Nucleus accumbens (tissue), 56 donors: ENCODE results near the gene SURF1.
"Not testable (repeated sequence)": the region's sequence is repeated elsewhere in the genome, so short reads cannot be mapped to it uniquely, and the experiment has no call there.

Source experiments
- DNase-seq, 56 donors: peaks; one replicate each; lab custom pipeline; 2025; lab: John Stamatoyannopoulos, UW

The SURF1 gene

DNA sequence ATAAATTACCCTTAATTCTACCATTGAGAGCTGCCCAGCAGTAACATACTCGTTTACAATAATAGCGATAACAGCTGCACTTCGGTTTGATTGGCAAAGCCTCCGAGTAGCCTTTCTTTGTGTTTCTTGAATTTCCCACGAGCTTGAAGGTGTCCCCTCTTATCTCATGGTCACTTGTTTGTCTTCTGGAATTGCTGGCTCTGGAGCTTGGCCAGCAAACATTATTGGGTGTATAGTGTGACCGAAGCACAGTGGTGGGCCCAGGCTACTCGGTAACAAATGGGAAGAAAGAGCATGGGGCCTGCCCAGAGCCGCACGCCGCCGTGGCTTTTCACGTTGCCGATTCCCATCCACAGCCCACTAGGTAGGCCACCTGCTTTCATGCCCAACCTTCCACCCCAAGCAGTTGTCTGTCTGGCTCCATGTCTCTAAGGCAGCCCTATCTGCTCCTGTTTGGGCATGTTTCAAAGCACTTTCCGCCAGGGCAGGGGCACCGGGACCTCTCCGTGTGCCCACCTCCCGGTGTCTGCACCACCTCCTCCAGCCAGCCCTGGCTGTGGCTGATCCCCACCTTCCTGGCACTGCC lies 28.5 kb upstream of the SURF1 start:
- DNase-seq = no peak

DNA sequence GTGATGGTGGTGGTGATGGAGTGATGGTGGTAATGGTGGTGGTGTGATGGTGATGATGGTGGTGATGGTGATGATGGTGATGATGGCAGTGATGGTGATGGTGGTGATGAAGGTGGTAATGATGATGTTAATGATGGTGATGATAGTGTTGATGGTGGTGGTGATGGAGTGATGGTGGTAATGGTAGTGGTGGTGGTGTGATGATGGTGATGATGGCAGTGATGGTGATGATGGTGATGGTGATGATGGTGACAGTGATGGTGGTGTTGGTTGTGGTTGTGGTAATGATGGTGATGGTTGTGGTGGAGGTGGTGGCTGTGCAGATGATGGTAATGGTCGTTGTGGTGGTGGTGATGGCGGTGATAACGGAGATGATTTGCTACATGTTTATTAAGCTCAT lies 27.2 kb upstream of the SURF1 start:
- DNase-seq = no peak

DNA sequence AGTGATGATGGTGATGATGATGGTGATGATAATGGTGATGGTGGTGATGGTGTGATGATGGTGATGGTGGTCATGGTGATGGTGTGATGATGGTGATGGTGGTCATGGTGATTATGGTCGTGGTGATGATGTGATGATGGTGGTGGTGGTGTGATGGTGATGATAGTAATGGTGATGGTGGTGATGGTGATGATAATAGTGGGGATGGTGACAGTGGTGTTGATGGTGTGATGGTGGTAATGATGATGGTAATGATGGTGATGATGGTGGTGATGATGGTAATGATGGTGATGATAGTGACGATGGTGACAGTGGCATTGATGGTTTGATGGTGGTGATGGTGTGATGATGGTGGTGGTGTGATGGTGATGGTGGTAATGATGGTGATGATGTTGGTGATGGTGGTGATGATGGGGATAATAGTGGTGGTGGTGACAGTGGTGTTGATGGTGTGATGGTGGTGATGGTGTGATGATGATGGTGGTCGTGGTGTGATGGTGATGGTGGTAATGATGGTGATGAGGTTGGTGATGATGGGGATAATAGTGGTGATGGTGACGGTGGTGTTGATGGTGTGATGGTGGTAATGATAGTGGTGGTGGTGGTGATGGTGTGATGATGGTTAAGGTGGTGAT lies 26.3 kb upstream of the SURF1 start:
- no peak for DNase-seq

DNA sequence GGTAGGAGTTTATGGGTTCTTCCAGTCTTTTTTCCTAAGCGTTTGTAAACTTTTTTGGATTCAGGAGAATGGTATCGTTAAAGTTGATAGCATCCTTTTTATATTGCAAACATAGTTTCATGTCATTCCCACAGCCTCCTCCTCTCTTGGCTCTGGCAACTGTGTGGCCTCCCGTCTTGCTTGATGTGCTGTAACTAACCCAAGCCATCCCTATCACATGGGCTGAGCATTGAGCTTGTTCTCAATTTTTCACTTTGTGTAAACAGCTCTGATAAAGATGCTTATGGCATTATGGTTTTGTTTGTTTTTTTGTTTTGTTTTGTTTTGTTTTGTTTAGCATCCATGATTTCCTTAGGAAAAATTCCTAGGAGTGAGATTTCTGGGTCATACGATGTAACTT lies 24.4 kb upstream of the SURF1 start:
- DNase-seq = no peak

DNA sequence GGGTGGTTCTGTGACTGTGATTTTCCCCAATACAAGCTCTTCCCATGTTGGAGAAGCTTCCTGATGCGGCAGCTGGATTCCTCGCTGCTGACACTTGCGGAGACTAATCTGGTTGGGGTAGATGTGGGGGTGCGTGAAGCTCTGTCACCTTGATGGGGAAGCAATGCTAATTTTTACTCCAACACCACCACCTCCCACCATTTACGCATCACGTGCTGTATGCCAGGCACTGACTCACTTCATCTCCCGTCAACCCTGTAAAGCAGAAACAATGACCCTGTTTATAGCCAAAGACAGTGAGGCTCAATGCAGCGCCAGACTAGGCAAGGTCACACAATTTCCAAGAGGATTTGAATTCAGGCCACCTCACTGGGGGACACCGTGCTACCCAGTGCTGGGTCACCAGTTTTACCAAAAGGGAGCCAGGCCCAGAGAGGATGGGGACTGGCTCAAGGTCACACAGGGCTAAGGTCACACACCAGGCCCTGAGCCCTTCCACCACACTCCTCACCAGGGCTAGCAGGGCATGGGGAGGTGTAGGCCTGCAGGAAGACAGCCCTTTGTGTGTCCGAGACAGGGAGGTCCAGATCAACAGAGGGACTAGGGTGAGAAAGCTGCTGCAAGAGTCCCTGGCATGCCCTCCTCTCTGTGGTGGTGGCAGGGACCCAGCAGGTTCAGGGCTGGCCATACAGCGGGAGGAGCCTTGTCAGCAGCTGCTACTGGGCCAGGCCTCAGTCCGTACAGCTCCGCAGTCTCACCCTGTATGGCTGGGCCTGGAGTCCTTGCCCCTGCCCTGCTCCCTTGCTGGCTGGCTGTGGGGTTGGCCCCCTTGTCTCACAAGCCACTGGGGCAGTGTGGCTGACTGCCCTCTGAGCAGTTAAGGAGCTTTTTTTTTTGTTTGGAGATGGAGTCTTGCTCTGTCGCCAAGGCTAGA lies 23.1 kb upstream of the SURF1 start:
- DNase-seq = peak in 49 of 56 donors; percentile 9 to 83 (median 48)

DNA sequence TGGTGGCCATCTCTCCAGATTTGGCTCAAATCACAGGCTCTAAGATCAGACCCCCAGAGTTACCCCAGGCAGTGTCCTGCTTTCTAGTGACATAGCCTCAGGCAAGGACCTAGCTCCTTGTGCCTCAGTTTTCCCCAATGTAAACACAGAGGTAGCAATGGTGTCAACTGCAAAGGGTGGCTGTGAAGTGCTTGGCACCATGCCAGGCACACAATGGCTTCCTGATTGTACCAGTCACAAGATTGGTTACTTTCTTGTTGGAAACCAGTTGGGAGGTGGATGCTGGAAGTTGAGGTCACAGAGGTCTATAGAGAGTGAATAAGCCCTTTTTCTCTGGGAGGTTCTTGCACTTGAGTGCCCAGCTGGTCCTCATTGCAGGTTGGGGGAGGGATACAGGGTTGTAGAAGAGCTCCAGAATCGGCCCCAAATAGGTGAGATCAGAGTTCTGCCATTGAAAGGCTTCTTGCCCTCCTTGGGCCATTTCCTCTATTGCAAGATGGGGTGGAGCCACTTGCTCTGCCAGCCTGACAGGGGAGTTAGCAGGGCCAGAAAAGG lies 22.2 kb upstream of the SURF1 start:
- no peak for DNase-seq

DNA sequence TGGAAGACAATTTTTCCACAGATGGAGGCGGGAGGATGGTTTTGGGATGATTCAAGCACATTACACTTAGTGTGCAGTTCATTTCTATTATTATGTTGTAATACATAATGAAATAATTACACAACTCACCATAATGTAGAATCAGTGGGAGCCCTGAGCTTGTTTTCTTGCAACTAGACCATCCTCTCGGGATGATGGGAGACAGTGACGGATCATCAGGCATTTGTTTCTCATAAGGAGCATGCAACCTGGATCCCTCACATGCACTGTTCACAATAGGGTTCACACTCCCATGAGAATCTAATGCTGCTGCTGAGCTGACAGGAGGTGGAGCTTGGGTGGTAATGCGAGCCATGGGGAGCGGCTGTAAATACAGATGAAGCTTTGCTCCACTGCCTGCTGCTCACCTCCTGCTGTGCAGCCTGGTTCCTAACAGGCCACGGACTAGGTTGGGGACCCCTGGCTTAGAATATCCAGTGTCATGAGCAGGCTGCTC lies 21.5 kb upstream of the SURF1 start:
- no peak for DNase-seq

DNA sequence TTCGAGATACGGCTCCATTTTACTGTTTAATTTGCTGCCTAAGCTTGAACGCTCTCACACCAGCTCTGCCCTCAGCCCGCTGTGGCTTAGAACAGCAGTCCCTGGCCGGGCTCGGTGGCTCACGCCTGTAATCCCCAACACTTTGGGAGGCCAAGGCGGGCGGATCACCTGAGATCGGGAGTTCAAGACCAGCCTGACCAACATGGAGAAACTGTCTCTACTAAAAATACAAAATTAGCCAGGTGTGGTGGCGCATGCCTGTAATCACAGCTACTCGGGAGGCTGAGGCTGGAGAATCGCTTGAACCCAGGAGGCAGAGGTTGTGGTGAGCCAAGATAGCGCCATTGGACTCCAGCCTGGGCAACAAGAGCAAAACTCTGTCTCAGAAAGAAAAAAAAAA lies 21.0 kb upstream of the SURF1 start:
- not testable (repeated sequence) for DNase-seq

DNA sequence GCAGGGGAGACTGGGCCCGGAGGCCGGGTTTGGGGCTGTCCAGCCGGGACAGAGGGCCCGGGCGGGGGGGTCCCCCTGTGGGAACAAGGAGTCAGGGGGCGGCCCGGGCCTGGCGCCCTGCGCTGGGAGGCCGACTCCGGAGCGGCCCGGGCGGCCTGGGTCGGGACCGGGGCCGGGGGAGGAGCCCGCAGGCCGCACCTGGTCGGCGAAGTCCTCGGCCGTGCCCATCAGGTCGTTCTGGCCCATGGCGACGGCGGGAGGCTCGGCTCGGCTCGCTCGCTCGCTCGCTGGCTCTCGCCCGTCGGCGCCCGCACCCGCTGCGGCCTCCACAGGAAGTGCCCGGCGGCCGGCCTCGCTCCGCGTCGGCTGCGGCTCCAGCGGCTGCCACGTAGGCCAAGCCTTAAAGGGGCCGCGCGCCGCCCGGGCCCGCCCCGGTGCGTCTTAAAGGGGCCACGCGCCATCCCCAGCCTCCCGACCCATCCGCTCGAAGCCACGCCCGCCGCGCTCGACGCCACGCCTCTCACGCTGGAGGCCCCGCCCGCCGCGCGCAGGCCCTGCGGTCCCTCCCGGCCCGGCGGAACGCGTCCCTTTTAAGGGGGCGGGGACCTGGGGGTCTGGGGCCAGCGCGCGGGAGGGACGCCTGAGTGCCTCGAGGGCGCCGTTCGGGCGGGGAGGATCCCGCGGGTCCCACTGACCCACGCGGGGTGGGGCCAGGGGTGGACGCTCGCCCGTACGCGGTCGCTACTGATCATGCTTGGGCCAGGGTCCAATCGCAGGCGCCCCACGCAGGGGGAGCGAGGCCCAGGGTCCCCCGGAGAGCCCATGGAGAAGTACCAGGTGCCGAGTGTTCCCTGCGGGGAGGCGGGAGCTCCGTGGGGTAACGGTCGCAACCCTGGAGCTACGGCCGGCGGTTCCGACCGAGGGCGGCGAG lies 19.7 kb upstream of the SURF1 start, which contains the start of the genes STKLD1 and SURF4:
STKLD1 (plus strand) TSS at position 643 of the 931 bp plus-strand sequence; CDS start at position 751, 108 bp downstream.
SURF4 (minus strand) TSS at position 337 of the 931 bp plus-strand sequence; CDS start at position 246, 91 bp downstream.
- DNase-seq = peak in 55 of 56 donors; percentile 50 to 98 (median 90)

DNA sequence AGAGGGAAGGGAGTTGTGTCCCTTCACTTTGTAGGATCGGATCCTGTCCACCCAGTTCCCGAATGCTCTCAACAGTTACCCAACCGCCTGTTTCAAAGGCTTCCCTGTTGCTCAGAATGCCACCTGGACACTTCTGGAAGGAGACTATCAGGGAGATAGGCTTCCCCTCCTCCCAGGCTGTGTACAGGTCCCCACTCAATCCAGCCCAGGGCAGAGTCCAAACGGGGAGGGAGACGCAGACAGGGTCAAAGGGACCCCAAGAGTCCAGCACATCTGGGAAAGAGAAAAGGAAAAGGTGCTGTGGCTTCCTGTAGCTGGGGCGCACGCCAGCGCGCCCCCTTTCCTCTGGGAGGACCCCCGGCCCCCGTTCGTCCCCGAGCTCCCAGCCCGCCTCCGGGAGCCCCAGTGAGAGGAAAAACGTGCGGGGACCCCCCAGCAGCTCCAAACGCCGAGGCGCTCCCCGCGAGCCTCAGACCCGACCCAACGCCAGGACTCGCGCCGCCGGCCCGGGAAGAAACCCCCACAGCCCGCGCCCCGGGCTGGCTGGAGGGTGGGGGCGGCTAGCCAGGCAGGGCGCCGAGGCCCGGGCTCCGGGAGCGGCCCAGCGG lies 18.9 kb upstream of the SURF1 start:
- peak in 2 of 56 donors; percentile 21 to 30 for DNase-seq

DNA sequence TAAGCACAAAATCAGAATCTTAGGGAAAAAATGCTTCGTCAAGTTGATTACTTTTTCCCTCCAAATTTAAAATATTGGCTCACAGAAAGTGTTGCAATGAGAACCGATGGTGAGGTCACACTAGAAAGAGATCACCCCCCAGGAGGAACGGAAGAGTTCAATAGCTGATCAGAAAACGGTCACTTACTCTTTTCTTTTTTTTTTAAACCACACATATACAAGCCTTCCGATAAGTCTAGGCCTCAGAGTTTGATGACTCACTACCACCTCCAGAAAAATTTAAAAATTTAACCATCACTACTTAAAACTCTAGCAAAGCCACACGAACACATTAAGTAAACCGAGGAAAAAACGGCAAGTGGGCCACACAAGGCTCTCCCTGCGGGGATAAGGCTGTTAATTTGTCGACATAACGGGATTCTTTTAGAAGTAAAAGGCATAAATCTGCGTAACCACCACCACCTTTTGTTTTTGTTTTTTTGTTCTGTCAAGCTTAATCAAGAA lies 18.4 kb upstream of the SURF1 start:
- DNase-seq = no peak

DNA sequence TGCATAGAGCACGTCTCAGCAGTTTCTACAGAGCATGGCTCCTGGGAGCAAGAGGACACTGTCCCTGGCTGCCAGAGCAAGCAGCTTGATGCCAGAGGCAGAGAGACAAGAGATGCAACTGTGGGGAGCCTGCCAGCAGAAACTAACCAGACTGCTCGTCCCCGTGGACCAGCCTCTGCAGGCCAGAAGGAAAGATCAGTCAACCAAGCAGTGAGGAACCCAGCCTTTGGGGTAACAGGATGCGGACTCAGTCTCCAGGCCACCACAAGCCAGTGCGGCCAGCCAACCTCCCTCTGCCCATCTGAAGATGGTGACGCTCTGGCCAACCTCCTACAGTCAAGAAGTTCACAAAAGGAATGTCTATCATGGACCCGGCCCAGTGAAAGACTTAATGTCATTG lies 15.9 kb upstream of the SURF1 start:
- no peak for DNase-seq

DNA sequence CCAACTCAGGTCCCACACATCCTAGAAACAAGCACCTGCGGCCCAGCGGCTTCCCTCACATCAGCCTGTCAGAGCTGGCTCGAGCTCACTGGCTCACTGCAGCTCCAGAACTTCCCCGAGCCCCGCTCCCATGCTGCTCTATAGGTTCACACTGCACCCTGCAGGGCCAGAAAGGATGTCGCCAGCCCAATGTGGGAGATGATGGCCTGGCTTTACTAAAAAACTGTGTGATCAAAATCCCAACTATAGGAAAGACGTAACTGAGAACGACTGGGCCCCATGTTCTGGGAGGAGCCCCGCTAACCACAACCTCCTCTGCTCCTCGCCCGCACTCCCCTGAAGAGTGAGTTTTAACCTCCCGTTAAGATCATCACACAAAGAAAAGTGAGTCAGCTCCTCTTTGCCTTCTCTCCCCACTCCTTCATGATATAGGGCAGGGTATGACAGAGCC lies 15.0 kb upstream of the SURF1 start:
- peak in 10 of 56 donors; percentile 12 to 42 (median 26) for DNase-seq

DNA sequence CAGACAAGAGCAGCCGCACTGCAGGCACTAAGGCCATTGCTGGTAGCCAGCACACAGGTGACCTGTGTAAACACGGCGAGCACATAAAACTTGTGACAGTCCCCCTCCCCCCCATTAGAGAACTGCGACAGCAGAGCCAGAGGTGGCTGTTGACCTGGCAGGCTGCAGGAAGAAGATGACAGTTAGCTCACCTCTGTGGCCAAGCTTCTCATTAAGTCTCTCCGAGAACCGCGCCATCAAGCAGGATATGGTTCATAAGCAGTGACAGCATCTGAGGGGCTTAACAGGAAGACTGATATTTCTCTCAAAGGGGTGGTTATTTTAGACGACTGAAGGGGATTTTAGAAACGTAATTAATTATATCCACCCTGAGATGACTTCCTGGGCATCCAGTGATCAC lies 14.4 kb upstream of the SURF1 start:
- no peak for DNase-seq

DNA sequence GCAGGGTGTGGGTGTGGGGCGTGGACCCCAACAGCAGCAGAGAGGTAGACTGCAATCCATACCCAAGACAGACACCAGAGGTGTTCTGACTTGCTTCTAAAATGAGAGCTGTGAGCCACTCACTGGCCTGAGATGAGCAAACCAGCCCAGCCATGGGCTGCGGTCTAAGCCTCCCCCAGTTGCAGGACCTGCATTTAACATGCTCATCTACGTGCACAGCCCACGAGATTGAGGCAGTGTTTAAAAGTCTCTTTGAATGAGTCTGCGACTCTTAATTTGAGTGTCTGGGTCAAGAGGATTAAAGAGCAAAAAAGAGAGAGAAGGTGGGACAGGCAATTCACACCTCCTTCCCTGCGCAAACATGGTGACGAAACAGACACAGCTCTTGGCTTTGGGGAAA lies 13.6 kb upstream of the SURF1 start:
- no peak for DNase-seq

DNA sequence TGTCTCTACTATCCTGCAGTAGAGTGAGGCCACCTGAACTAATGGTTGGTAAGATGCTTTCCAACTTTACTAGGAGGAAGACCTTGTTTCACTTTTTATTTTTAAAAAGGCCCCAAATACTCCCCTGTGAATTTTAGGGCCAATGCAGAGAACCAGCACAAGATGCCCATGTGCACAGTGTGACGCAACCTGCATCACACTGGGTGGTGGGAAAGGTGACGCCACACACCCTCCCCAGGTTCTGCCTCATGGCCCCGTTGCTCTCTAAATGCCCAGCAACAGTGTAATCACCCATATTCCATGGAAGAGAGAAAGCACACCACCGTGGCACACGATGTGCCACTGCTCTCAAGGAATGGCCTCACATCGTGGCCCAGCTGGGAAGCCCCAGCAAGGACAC lies 13.1 kb upstream of the SURF1 start:
- no peak for DNase-seq

DNA sequence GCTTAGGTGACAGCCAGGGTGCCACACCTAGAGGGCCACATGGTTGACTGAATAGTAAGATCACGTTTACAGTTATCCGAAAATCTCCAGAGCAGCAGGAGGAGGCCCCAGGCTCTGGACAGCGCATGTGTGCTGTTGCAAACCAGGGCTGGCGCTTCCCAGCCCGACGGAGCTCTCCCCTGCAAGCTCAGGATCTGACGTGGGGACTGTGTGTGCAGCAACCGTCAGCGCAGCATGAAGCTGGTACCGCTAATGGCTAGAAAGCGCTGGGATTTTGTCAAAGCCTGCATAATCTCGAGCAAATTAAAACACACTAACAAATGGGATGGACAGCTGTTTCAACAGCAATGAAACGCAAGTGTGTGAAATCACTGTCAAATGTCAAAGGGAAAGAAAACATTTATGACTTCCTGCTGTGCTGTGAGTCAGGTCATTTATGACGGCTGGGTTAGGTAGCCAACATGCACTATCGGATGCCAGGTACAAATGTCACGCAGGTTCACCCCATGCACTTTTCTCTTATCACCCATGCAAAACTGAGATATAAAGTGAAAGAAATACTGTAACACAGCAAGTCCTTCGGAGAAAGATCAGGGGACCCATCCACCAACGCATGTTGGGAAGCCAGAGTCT lies 12.1 kb upstream of the SURF1 start:
- DNase-seq = no peak

DNA sequence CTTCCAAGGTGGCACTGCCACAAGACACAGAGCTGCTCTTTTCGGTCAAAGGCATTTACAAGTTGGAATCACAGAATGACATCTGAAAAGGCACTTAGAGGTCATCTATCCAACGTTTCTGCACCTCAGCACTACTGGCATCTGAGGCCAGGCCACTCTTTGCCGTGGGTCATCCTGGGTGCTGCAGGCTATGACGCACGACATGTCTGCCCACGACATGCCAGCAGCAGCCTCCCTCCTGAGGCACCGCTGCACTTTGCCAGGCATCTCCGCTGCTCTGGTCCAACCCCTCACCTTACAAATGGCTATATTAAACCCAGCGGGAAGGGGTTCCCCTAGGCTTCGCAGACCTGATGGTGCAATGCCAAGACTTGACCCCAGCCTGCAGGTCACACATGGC lies 11.5 kb upstream of the SURF1 start:
- no peak for DNase-seq
